Stomach (tissue), 9 donors: ENCODE results near the gene GPC6. TPM values are rescaled to one million over a fixed set of nuclear protein-coding genes. Genes with fewer than 3 reads are reported as not detected.
A peak's percentile ranks its signal among the peaks of the same experiment; 100 is the strongest.

ENCODE experiments used
- DNase-seq, 2 donors: peaks; one replicate each; pipeline versions ENCODE4 v3.0.0 to v3.0.0-alpha.2; 2013 to 2019
- H3K27ac ChIP-seq, 5 donors: fragments of 200-600 bp in 4 of 5; sonication (generic) in 4 of 5; one replicate each; pipeline ENCODE4 v1.5.1; 2013 to 2019; ENCODE audit warnings: mild to moderate bottlenecking in 1 of 5, moderate library complexity in 1 of 5
- H3K27me3 ChIP-seq, 3 donors: fragments of 200-600 bp; sonication (generic); one replicate each; pipeline ENCODE4 v1.5.1; 2017 to 2019; ENCODE audit warnings: mixed run types in 1 of 3
- H3K36me3 ChIP-seq, 4 donors: fragments of 200-600 bp; sonication (generic); 1 replicate in 3 of 4; 2 replicates in 1 of 4; pipeline ENCODE4 v1.5.1; 2016 to 2019
- H3K4me1 ChIP-seq, 4 donors: fragments of 200-600 bp; sonication (generic); one replicate each; pipeline ENCODE4 v1.5.1; 2016 to 2019
- H3K4me3 ChIP-seq, 4 donors: fragments of 200-600 bp; sonication (generic) in 3 of 4; one replicate each; pipeline ENCODE4 v1.5.1; 2016 to 2019; ENCODE audit warnings: mild to moderate bottlenecking in 1 of 4
- H3K9me3 ChIP-seq, 4 donors: fragments of 200-600 bp; sonication (generic); one replicate each; pipeline ENCODE4 v1.5.1; 2016 to 2019
- EP300 ChIP-seq: sonication (generic); formaldehyde crosslinking; IDR thresholded peaks from one replicate; pipeline ENCODE4 v1.6.1; 2017; ENCODE audit warnings: antibody characterized with exemption
- POLR2A ChIP-seq, 4 donors: fragments of 450-650 bp; IDR thresholded peaks; one replicate each; pipeline ENCODE4 v1.6.1; 2016; ENCODE audit warnings: antibody characterized with exemption in 4 of 4, control low read depth in 2 of 4, mild to moderate bottlenecking in 1 of 4, moderate library complexity in 1 of 4
- POLR2AphosphoS5 ChIP-seq, 3 donors: sonication (generic); formaldehyde crosslinking; IDR thresholded peaks; one replicate each; pipeline ENCODE4 v1.6.1; 2016; ENCODE audit warnings: antibody characterized with exemption in 3 of 3
- WGBS, 5 donors: extraction: QIAGEN DNeasy Blood & Tissue Kit in 3 of 5; methylation state at CpG; one replicate each; pipeline versions ENCODE4 v1.1.5 to v1.1.7; 2013 to 2018; 5-methylcytosine and 5-hydroxymethylcytosine counted together
- intact Hi-C: fragments of 100-400 bp; cut with DNase I; formaldehyde crosslinking; loops from one replicate; pipeline ENCODE4 v1.15.1; 2023; ENCODE audit warnings: low total_unique reads
- polyA plus RNA-seq, 3 donors: library from polyadenylated mRNA; stranded (reverse); fragments of 200-250 nt; gene quantifications; one replicate each; pipeline ENCODE4 v1.2.3, GENCODE V29; 2013
- total RNA-seq, 5 donors: library from RNA; depleted of rRNA; stranded (reverse); fragments of >200 nt; gene quantifications; one replicate each; pipeline versions ENCODE4 v1.1.0 to v1.2.3, GENCODE V29; 2014 to 2016
- TF ChIP-seq, protein P1 (sequence below), 7 experiments: fragments of 450-650 bp in 4 of 7; fragments of 200-600 bp in 3 of 7; sonication (generic) in 3 of 7; IDR thresholded peaks; one replicate each; pipeline ENCODE4 v1.5.1; 2016 to 2019; ENCODE audit warnings: antibody characterized with exemption in 7 of 7, control low read depth in 2 of 7, mild to moderate bottlenecking in 1 of 7
- donor health status: healthy with polysubstance abuse.
- donor health status: Bipolar disorder and iron deficiency.
- donor health status: healthy.

The GPC6 gene
- total and polyA plus RNA-seq, 8 donors: 0.70 to 52.7 (median 5.6) TPM

DNA sequence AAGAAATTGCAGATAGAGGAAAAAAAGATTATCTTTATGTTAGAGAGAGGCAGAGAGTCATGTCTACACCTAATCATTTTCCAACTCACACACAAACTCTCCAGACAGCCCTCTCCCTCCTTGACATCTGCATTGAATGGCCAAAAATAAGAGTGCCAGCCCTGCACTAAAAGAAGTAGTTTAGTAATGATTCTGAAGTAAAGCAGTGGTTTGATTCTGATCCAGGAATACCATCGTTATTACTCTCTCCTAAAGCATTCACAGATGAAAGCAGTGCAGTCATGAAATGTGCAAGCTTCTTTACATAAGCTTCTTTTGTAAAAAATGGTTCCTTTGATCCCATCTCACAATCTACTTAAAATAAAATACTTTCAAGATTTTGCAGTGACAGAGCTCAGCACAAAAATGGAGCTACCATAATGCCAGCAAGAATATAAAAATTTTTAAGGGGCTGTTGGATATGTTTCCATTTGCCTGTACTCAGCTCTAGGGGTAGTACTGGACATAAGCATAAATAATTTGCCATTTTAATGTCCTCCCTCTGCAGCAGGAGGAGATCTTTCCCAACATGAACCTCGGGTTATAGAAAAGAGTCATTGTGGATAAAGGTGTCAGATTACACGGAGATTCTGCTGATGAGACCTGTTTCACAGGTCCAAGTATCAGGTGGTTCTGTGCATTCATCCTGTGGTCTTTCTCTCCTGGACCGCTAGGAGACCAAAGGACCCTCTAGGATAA is 846.6 kb downstream of the GPC6 start:
- no peak overlapping the region for H3K4me3 ChIP-seq
- peaks cover 0 to 7% (median 0%) of the 10 kb centered on the region in 4 donors for H3K4me1 ChIP-seq
- no peaks in the 10 kb centered on the region for H3K27me3 ChIP-seq
- H3K27ac ChIP-seq: no peak overlapping the region
- intact Hi-C loops: no loop called here
- peaks cover 0 to 13% (median 5%) of the 10 kb centered on the region in 4 donors for H3K9me3 ChIP-seq
- 42 to 54% (median 47%) methylated on average over 4 of the region's 4 CpGs for WGBS, 5 donors
- no peaks in the 10 kb centered on the region for H3K36me3 ChIP-seq
- peak in 1 of 2 donors; percentile 28 for DNase-seq
- TF ChIP-seq POLR2A (IDR thresholded peaks at IDR 0.05) (no peak), EP300 (no peak), POLR2AphosphoS5 (IDR thresholded peaks at IDR 0.05) (no peak)
- TF ChIP-seq, protein P1, sequence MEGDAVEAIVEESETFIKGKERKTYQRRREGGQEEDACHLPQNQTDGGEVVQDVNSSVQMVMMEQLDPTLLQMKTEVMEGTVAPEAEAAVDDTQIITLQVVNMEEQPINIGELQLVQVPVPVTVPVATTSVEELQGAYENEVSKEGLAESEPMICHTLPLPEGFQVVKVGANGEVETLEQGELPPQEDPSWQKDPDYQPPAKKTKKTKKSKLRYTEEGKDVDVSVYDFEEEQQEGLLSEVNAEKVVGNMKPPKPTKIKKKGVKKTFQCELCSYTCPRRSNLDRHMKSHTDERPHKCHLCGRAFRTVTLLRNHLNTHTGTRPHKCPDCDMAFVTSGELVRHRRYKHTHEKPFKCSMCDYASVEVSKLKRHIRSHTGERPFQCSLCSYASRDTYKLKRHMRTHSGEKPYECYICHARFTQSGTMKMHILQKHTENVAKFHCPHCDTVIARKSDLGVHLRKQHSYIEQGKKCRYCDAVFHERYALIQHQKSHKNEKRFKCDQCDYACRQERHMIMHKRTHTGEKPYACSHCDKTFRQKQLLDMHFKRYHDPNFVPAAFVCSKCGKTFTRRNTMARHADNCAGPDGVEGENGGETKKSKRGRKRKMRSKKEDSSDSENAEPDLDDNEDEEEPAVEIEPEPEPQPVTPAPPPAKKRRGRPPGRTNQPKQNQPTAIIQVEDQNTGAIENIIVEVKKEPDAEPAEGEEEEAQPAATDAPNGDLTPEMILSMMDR (IDR thresholded peaks at IDR 0.05): no peak

GRCh38 chr13:94079876-94080275 is 853.3 kb downstream of the GPC6 start:
- Histone ChIP-seq H3K27ac (no peak overlapping the region), H3K36me3 (no peaks in the 10 kb centered on the region), H3K9me3 (peaks cover 0 to 13% (median 5%) of the 10 kb centered on the region in 4 donors), H3K4me3 (no peak overlapping the region), H3K27me3 (no peaks in the 10 kb centered on the region), H3K4me1 (no peaks in the 10 kb centered on the region)
- TF ChIP-seq POLR2A (IDR thresholded peaks at IDR 0.05) (no peak), EP300 (no peak), POLR2AphosphoS5 (IDR thresholded peaks at IDR 0.05) (no peak)
- TF ChIP-seq, protein P1 (IDR thresholded peaks at IDR 0.05): no peak
- no peak for DNase-seq
- intact Hi-C loops: no loop called here

- no peaks in the 10 kb centered on the region for H3K36me3 ChIP-seq
- intact Hi-C loops: no loop called here
- WGBS, 5 donors: 56 to 85% (median 61%) methylated on average over 1 of the region's 1 CpG
- no peak overlapping the region for H3K4me3 ChIP-seq
- no peaks in the 10 kb centered on the region for H3K4me1 ChIP-seq
- no peak for DNase-seq
- peaks cover 0 to 13% (median 5%) of the 10 kb centered on the region in 4 donors for H3K9me3 ChIP-seq
- no peak overlapping the region for H3K27ac ChIP-seq
- TF ChIP-seq, protein P1 (IDR thresholded peaks at IDR 0.05): no peak
- no peak for TF ChIP-seq POLR2AphosphoS5 (IDR thresholded peaks at IDR 0.05)
- TF ChIP-seq EP300: no peak
- TF ChIP-seq POLR2A (IDR thresholded peaks at IDR 0.05): no peak
- no peaks in the 10 kb centered on the region for H3K27me3 ChIP-seq
Measured at GRCh38 chr13:94080527-94080926, 853.9 kb downstream of the GPC6 start.

DNA sequence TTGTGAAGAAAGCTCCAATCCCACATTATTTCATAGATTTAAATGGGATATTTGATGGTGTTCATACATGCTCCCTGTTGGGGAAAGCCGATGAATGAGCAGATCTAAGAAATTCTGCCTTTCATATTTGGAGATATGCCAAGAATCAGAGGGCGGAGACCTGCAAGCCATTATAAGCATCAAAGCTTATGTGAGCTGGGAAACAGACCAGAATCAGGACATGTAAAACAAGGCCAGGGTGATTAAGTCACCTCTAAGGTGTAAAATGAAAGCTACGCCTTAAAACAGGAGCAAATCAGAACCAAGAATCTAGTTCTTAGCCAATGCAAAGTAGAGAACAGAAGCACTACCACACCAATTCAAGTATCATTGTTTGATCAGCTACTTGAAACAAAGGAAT is 860.5 kb downstream of the GPC6 start:
- H3K9me3 ChIP-seq: no peaks in the 10 kb centered on the region
- no peak overlapping the region for H3K4me3 ChIP-seq
- no peak for TF ChIP-seq EP300
- no peak for TF ChIP-seq POLR2AphosphoS5 (IDR thresholded peaks at IDR 0.05)
- TF ChIP-seq, protein P1 (IDR thresholded peaks at IDR 0.05): no peak
- no peak for TF ChIP-seq POLR2A (IDR thresholded peaks at IDR 0.05)
- WGBS, 5 donors: 47 to 60% (median 50%) methylated on average over 3 of the region's 3 CpGs
- H3K27ac ChIP-seq: no peak overlapping the region
- intact Hi-C loops: no loop called here
- no peaks in the 10 kb centered on the region for H3K4me1 ChIP-seq
- no peaks in the 10 kb centered on the region for H3K27me3 ChIP-seq
- H3K36me3 ChIP-seq: no peaks in the 10 kb centered on the region
- DNase-seq: peak in 1 of 2 donors; percentile 33
